HEK293T (cell line): Measurements from ENCODE around the gene ARL4A.

Experiments
- BHLHE40 ChIP-seq: fragments of 450-650 bp; IDR thresholded peaks from 2 replicates; pipeline ENCODE4 v1.6.1; 2016; ENCODE audit warnings: mild to moderate bottlenecking, moderate library complexity, borderline replicate concordance
- FOXK2 ChIP-seq: fragments of 450-650 bp; IDR thresholded peaks from 2 replicates; pipeline ENCODE4 v1.6.1; 2016; ENCODE audit warnings: mild to moderate bottlenecking
- SP1 ChIP-seq: fragments of 450-650 bp; IDR thresholded peaks from 2 replicates; pipeline ENCODE4 v1.6.1; 2017

DNA sequence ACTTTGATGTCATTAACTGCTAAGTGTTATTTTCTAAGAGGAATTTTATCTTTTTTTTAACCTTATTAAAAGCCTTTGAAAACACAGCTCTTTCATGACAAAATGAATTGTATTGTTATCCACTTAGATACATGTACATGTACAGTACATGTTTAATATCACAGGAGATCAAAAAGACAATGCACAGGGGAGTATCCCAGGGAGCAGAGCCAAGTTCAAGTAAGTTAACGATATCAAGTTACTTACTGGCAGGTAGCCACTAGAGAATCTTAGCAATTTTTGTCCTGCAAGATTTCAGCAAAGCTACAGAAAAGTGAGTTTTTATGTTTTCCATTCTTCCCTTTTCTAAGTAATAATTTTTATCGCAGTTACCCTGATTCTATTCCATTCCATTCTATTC, 33.9 kb upstream of the ARL4A start:
- TF ChIP-seq SP1 (no peak), FOXK2 (no peak), BHLHE40 (no peak)
